GM21786 (cell line): ENCODE measurements around the gene FBXO10.
"Not testable (repeated sequence)": the region's sequence is repeated elsewhere in the genome, so short reads cannot be mapped to it uniquely, and the experiment has no call there.

ENCODE experiments used
- ATAC-seq: cut with Tn5 transposase; IDR thresholded peaks from one replicate; pipeline ENCODE4 v1.9.1; 2021; ENCODE audit not compliant: unreplicated experiment

The FBXO10 gene, protein sequence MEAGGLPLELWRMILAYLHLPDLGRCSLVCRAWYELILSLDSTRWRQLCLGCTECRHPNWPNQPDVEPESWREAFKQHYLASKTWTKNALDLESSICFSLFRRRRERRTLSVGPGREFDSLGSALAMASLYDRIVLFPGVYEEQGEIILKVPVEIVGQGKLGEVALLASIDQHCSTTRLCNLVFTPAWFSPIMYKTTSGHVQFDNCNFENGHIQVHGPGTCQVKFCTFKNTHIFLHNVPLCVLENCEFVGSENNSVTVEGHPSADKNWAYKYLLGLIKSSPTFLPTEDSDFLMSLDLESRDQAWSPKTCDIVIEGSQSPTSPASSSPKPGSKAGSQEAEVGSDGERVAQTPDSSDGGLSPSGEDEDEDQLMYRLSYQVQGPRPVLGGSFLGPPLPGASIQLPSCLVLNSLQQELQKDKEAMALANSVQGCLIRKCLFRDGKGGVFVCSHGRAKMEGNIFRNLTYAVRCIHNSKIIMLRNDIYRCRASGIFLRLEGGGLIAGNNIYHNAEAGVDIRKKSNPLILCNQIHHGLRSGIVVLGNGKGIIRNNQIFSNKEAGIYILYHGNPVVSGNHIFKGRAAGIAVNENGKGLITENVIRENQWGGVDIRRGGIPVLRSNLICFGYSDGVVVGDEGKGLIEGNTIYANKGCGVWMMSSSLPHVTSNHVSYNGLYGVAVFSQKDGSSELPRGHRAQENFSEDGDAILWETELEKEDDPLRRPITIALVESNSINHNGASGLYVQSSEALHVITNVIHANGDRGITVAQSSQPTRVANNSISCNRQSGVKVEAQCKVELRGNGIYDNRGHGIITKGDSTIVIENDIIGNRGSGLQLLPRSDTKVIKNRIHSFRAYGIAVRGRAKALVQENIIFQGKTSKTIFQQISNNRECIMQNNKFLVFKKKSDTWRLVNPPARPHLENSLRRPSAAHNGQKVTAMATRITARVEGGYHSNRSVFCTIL

DNA sequence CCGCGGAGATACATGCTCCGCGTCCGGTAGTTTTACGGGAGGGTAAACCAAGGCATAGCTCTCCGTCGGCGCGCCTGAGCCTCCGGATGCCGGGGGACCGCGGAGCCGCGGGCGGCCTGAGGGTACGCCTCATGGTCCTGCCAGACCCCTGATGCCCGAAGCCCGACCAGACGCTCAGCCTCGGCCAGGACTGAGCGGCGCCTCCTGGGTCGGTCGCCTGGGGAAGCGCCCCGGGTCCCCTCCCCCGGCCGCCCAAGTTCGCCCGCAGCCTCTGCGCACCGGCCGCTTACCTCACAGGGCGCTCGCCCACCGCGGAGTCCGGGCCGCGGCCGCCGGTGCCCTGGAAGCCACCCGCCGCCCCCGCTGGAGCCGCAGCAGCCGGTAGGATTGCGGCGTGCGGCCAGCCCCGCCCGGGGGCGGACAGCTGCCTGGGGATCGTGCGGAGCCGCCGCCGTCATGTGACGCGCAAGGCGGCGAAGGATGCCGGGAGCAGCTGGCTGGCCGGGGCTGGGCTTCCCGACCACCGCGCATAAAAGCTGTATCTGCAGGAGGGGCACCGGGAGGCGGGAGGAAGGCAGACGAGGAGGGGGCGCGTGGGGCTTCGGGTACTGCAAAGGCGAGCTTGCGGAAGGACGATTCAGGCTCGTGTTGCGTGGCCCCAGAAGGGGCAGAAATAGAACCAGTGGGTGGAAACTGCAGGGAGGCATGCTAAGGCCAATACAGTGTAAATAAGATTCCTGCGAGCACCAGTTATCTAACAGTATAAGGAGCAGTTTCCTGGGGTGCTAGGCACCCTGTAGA is at the start of gene FBXO10:
TSS of gene FBXO10 (minus strand) at position 460 of the 801 bp plus-strand sequence. CDS start 34,612 bp downstream, outside the sequence.
- ATAC-seq = peak; percentile 66

DNA sequence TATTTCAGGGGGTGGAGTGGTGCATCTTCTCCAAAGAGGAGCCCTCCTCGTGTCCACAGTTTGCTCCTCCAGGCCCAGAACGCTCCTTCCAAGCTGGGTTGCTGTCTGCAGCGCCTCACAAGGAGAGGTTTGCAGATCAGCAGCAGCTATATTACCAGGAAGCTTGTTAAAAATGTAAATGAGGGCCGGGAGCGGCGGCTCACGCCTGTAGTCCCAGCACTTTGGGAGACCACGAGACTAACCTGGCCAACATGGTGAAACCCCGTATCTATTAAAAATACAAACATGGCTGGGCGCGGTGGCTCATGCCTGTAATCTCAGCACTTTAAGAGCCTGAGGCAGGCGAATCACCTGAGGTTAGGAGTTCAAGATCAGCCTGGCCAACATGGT is 49.6 kb upstream of the FBXO10 start:
- no peak for ATAC-seq

GRCh38 chr9:37625036-37625757 is 49.0 kb upstream of the FBXO10 start:
- no peak for ATAC-seq

DNA sequence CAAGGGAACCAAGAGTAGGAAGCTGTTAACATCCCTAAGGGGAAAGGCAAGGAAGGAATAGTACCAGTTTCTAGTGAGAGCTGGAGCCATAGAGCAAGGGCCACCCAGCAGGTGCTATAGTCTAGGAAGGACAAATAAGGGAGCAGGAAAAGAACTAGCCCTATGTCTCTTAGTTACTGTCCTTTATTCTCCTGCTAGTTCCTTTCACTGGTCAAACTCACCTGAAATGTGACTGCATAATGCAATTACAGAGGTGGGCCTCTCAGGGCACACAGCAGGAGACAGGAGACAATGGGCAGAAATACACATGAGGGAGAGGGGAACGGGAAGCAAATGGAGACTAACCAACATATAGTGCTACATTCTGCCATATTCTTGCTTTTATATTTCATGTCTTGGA is 47.9 kb upstream of the FBXO10 start:
- no peak for ATAC-seq

- ATAC-seq = no peak
Measured at GRCh38 chr9:37623267-37623666, 47.1 kb upstream of the FBXO10 start.

GRCh38 chr9:37622462-37622861 is 46.3 kb upstream of the FBXO10 start:
- ATAC-seq = no peak

- no peak for ATAC-seq
Measured at GRCh38 chr9:37621273-37622121, 45.3 kb upstream of the FBXO10 start.

DNA sequence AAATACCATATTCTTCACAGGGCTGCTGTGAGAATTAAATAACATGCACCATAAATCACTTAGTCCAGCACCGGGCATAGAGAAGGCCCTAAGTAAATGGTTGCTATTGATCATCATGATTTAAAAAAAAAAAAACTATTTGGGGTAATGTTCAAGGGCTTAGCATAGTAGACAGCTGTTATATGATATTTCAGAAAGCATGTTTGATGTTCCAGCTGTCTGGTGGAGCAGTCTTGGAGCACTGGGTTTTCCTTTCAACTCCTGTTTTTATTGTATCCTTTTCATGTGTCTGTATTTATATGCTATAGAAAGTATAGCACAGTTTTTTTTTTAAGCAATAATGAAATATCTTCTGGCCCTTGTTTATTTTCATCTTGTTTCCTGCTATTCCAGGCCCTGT is 44.2 kb upstream of the FBXO10 start:
- no peak for ATAC-seq

- ATAC-seq = no peak
Measured at GRCh38 chr9:37619806-37620205, 43.6 kb upstream of the FBXO10 start.

DNA sequence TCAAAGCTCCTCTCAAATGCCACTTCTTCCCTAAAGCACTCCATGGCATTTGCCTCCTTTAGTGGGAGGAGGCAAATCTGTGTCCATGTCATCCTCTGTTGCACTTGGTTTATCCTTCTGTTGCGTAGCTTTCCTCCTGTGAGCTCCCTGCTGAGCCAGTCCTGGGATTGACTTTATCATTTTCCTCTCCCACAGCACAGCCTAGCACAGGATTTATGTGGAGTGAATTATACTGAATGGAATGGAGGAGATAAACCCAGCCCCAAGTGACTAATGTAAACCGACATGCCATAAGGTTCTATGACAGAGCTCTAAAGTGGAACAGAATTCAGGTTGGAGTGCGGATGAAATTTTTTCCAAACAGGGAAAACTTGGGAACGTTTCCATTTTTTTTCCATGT is 42.6 kb upstream of the FBXO10 start:
- no peak for ATAC-seq

- no peak for ATAC-seq
Measured at GRCh38 chr9:37617832-37618231, 41.7 kb upstream of the FBXO10 start.

DNA sequence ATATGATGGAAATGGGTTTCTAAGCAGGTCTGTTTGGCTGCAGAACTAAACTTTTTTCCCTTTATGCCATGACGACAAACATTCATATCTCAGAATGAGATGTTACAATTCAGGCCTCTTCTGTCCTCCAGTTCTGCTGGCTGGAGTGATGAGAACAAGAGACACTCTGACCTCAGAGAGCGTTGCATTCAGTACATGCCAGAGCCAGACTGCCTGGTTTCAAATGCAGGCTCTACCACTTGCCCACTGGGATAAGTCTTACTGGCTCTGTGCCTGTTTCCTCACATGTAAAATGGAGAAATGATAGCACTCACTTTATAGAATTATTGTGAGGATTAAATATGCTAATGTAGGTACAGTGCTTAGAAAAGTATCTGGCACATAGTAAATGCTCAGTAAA is 41.0 kb upstream of the FBXO10 start:
- no peak for ATAC-seq

GRCh38 chr9:37611961-37612360 is 35.8 kb upstream of the FBXO10 start:
- no peak for ATAC-seq

- ATAC-seq = no peak
Measured at GRCh38 chr9:37611014-37611413, 34.8 kb upstream of the FBXO10 start.

DNA sequence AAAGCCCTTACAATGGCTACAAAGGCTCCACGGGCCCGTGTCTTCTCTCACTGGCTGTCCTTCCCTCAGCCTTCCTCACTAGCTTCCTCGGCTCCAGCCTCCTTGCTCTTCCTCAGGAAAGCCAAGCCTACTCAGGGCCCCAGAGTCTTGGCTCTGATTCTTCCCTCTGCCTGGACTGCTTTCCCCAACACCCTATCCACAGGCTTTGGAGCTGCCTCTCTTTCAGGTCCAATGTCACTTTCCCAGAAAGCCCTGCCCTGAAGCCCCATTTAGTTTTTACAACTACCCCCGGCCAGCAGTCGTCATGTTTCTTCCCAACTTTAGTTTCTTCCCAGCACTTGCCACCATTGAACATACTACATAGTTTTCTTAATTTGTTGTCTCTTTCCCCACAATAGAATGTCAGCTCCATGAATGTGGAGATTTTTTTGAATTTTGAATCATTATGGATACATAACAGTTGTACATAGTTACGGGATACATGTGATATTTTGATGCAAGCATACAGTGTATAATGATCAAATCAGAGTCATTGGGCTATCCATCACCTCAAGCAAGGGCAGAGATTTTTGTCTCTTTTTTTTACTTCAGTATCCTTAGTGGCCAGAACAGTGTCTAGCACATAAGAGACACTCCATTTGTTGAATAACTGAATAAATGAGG is 33.7 kb upstream of the FBXO10 start:
- no peak for ATAC-seq

DNA sequence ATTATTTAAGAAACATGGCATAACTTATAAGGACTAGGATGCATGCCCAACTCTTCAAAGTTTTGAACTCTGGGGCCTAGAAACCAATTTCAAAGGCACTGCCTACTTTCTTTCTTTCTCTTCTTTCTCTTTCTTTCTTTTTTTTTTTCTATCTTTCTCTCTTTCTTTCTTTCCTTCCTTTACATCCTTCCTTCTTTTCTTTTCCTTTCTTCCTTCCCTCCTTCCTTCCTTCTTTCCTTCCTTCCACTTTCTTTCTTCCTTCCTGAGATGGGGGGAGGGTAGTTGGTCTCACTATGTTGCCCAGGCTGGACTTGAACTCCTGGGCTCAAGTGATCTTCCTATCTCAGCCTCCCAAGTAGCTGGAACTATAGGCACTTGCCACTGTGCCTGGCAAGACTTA is 32.1 kb upstream of the FBXO10 start:
- ATAC-seq = no peak

DNA sequence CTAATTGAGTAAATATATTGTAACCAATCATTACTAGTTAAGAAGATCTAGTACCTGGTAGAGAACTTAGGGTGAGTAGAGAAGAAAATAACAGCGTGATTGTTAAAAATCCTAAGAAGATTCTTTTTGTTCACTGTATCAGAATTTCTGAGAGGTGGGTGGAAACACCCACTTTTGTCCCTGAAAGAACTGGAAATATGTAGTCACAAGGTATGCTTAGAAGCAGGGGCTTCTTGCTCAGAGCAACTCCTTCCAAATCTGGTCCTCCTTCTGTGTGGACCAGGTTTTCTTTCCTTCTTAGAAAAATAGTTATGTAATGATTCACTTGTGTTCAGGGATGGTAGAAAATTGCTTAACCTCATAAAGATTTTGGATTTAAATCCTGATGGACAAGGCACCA is 28.1 kb upstream of the FBXO10 start:
- no peak for ATAC-seq

- no peak for ATAC-seq
Measured at GRCh38 chr9:37602817-37603216, 26.6 kb upstream of the FBXO10 start.

- ATAC-seq = not testable (repeated sequence)
Measured at GRCh38 chr9:37602061-37602460, 25.9 kb upstream of the FBXO10 start.
